GM18507 (cell line): ENCODE measurements around the gene EHD2.

Experiments
- DNase-seq: peaks from one replicate; pipeline ENCODE4 v3.0.0; 2011; ENCODE audit warnings: low read depth; ENCODE audit not compliant: insufficient read length; ENCODE audit errors: extremely low spot score
- FAIRE-seq: peaks from 2 replicates; lab custom pipeline; 2011; peaks lifted over from hg19 to GRCh38; lab: Jason Lieb, UNC

The EHD2 gene

DNA sequence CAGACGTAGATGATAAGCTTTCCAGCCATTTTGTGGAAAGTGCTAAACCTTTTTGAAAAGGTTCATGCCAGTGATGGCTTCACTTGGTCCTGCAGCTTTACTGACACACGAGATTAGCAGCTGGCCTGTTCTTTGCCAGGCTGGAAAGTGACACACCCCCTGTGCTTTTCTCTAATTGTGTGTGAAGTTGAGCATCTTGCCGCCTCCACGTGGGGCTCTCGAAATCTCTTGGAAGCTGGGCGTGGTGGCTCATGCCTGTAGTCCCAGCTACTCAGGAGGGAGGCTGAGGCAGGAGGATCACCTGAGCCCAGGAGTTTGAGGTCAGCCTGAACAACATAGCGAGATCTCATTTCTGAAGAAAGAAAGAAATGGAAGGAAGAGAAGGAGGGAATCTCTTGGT is 25.3 kb upstream of the EHD2 start:
- DNase-seq, result no peak
- no peak for FAIRE-seq

DNA sequence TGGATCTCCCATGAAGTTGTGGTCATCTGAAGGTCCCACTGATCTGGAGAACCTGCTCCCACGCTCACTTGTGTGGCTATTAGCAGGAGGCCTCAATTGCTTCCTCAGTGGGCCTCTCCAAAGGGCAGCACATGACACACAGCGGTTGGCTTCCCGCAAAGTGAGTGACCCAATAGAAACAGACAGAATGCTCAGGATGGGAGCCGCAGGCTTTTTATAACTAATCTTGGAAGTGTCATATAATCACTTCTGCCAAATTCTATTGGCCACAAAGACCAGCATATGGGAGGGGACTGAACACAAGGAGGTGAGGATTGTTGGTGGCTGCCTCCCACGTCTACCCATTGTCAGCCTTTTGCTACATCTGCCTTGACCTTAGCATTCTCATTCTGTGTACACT is 22.1 kb upstream of the EHD2 start:
- no peak for DNase-seq
- no peak for FAIRE-seq

- FAIRE-seq, result no peak
- no peak for DNase-seq
Observed at GRCh38 chr19:47691782-47692181, 21.4 kb upstream of the EHD2 start.

GRCh38 chr19:47693489-47693888 is 19.7 kb upstream of the EHD2 start:
- DNase-seq, result no peak
- no peak for FAIRE-seq

GRCh38 chr19:47693903-47694302 is 19.3 kb upstream of the EHD2 start:
- no peak for FAIRE-seq

GRCh38 chr19:47694466-47695273 is 18.6 kb upstream of the EHD2 start:
- DNase-seq (no peak), FAIRE-seq (no peak)

More at GRCh38 chr19:47693903-47694302, 19.3 kb upstream of the EHD2 start:
- DNase-seq, result no peak

GRCh38 chr19:47695533-47696262 is 17.5 kb upstream of the EHD2 start:
- DNase-seq (no peak), FAIRE-seq (no peak)

DNA sequence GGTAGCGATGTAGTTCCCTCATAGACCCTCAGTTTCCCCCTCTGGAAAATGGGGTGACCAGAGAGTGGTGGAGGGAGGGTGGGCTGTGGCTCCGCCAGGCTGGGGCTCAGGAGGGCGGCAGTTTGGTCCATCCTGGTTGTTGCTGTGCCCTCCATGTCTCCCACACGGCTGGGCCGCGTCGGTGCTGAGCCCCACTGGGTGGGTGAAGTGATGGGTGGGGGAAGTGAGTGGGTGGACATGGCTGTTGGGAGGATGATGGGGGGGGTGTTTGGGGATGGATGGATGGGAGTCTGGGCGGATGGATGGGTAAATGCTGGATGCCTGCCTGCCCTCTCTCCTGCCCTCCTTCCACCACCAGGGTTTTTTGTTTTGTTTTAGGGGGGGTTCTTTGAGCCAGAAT is 16.6 kb upstream of the EHD2 start:
- FAIRE-seq (no peak), DNase-seq (no peak)

GRCh38 chr19:47697863-47698609 is 15.2 kb upstream of the EHD2 start:
- DNase-seq (peak; percentile 68), FAIRE-seq (peak; percentile 92)

DNA sequence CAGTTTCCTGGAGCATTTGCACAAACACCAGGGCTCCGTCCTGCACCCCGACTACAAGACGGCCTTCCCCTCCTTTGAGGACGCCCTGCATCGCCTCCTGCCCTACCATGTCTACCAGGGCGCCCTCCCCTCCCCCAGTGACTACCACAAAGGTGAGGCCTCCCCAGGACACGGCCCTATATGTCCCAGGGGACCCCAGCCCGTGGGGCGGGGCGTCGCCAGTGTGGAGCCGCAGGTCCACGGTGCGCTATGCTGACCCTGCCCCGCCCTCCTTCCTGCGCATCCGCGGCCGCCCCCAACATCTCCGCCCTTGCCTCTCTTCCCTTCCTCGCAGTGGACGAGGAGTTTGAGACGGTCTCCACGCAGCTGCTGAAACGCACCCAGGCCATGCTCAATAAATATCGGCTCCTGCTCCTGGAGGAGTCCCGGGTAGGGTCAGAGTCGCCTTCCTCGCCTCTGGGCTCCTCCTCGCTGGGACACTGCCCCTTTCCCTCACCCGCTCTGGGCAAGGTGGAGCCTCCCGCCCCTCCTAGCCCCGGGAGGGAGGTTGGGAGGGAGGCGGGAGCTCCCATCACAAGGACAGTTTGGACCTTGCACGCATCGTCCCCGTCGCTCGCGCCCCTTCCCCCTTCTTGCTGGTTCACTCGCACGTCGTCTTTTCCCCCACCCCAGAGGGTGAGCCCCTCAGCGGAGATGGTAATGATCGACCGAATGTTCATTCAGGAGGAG is 14.4 kb upstream of the EHD2 start:
- no peak for FAIRE-seq
- no peak for DNase-seq

- FAIRE-seq, result peak; percentile 45
- peak; percentile 55 for DNase-seq
Observed at GRCh38 chr19:47699360-47699917, 13.8 kb upstream of the EHD2 start.

- no peak for DNase-seq
- FAIRE-seq, result no peak
Observed at GRCh38 chr19:47700934-47701716, 12.1 kb upstream of the EHD2 start.

GRCh38 chr19:47701717-47702552 is 11.3 kb upstream of the EHD2 start:
- no peak for DNase-seq
- FAIRE-seq, result no peak

- DNase-seq (no peak), FAIRE-seq (no peak)
Observed at GRCh38 chr19:47702671-47703070, 10.6 kb upstream of the EHD2 start.

DNA sequence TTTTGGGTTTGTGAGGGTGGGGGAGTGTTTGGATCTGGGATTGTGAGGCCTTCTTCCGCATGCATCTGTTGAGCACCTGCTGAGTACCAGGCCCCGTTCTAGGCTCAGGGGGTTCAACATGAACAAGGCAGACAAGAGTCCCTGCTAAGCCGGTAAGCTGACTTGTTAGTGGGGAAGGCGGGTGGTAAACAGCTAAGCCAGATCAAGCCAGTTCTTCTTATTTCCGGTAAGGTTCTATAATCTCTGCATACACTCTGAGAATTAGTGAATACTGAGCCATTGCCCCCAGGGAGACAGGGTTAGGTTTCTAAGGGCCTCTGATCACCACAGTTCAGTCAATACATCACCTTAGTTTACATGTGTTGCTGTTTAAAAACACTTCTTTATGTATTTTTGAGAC is 9.9 kb upstream of the EHD2 start:
- DNase-seq (no peak), FAIRE-seq (no peak)

DNA sequence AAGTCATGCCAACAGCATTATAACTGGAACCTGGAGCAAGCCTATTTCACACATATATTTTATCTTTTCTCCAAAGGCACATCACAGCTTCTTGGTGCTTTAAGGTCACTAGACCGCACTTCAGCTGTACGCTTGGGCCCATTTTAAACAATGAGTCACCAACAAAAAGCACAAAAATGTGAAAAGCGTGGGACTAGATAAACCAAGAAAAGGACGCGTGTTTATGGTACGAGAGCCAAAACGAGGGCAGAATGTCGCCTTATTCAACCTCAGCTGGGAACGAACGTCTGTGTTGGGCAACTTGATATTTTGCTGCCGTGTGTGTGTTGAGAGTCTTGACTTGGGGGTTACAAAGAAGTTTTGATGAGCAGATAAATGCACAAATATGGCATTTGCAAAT is 9.2 kb upstream of the EHD2 start:
- FAIRE-seq, result no peak
- DNase-seq, result no peak

- DNase-seq, result no peak
- FAIRE-seq, result no peak
Observed at GRCh38 chr19:47704656-47705055, 8.6 kb upstream of the EHD2 start.
